MM.1S (cell line): ENCODE results near the gene FSD1.

ENCODE experiments used
- DNase-seq: peaks from one replicate; pipeline ENCODE4 v3.0.0-alpha.2; 2015
- H2AFZ ChIP-seq: fragments of 300-600 bp; sonication (generic); 2 replicates; pipeline ENCODE4 v1.6.0; 2016; ENCODE audit warnings: antibody characterized with exemption, low read length
- H3F3A ChIP-seq: fragments of 300-600 bp; sonication (generic); 2 replicates; pipeline ENCODE4 v1.6.1; 2016; ENCODE audit warnings: mild to moderate bottlenecking, antibody characterized with exemption, low read length, moderate library complexity, mixed read lengths; ENCODE audit not compliant: insufficient read depth
- H3K27ac ChIP-seq: fragments of 300-600 bp; sonication (generic); 2 replicates; pipeline ENCODE4 v1.5.1; 2016; ENCODE audit warnings: mild to moderate bottlenecking, low read length
- H3K27me3 ChIP-seq: fragments of 300-600 bp; sonication (generic); replicated peaks from 2 replicates; pipeline ENCODE4 v1.6.0; 2016; ENCODE audit warnings: low read length; ENCODE audit not compliant: insufficient read depth
- H3K36me3 ChIP-seq: fragments of 300-600 bp; sonication (generic); replicated peaks from 2 replicates; pipeline ENCODE4 v1.6.1; 2016; ENCODE audit warnings: mild to moderate bottlenecking, low read length, mixed read lengths; ENCODE audit not compliant: insufficient read depth
- H3K4me1 ChIP-seq: fragments of 300-600 bp; sonication (generic); 2 replicates; pipeline ENCODE4 v1.6.1; 2016; ENCODE audit warnings: low read length, mixed read lengths
- H3K4me2 ChIP-seq: fragments of 300-600 bp; sonication (generic); 2 replicates; pipeline ENCODE4 v1.6.0; 2016; ENCODE audit warnings: low read depth, low read length
- H3K4me3 ChIP-seq: fragments of 300-600 bp; sonication (generic); 2 replicates; pipeline ENCODE4 v1.5.1; 2016; ENCODE audit warnings: low read length, mixed read lengths
- H3K79me2 ChIP-seq: fragments of 300-600 bp; sonication (generic); 2 replicates; pipeline ENCODE4 v1.6.1; 2016; ENCODE audit warnings: mixed run types, low read length, mixed read lengths
- H3K9ac ChIP-seq: fragments of 300-600 bp; sonication (generic); 2 replicates; pipeline ENCODE4 v1.6.1; 2016; ENCODE audit warnings: low read length, mixed read lengths
- H3K9me2 ChIP-seq: fragments of 300-600 bp; sonication (generic); replicated peaks from 2 replicates; pipeline ENCODE4 v1.6.1; 2016; ENCODE audit warnings: mild to moderate bottlenecking, low read length, mixed read lengths; ENCODE audit not compliant: insufficient read depth
- H3K9me3 ChIP-seq: fragments of 300-600 bp; sonication (generic); replicated peaks from 2 replicates; pipeline ENCODE4 v1.6.1; 2016; ENCODE audit warnings: mild to moderate bottlenecking, low read length, mixed read lengths; ENCODE audit not compliant: insufficient read depth
- H4K20me1 ChIP-seq: fragments of 300-600 bp; sonication (generic); 2 replicates; pipeline ENCODE4 v1.6.1; 2016; ENCODE audit warnings: mild to moderate bottlenecking, low read length, moderate library complexity, mixed read lengths; ENCODE audit not compliant: insufficient read depth
- CTCF ChIP-seq: fragments of 300-600 bp; sonication (generic); IDR thresholded peaks from 2 replicates; pipeline ENCODE4 v1.5.1; 2016; ENCODE audit warnings: antibody characterized with exemption, low read length, mixed read lengths
- EZH2 ChIP-seq: fragments of 300-600 bp; sonication (generic); optimal IDR thresholded peaks from 2 replicates; pipeline ENCODE3; 2017; ENCODE audit warnings: low read depth, mild to moderate bottlenecking, antibody characterized with exemption, low read length, mixed read lengths
- EZH2phosphoT487 ChIP-seq: fragments of 300-600 bp; sonication (generic); IDR thresholded peaks from 2 replicates; pipeline ENCODE4 v1.6.1; 2018; ENCODE audit warnings: antibody characterized with exemption, low read length

FSD1 gene

DNA sequence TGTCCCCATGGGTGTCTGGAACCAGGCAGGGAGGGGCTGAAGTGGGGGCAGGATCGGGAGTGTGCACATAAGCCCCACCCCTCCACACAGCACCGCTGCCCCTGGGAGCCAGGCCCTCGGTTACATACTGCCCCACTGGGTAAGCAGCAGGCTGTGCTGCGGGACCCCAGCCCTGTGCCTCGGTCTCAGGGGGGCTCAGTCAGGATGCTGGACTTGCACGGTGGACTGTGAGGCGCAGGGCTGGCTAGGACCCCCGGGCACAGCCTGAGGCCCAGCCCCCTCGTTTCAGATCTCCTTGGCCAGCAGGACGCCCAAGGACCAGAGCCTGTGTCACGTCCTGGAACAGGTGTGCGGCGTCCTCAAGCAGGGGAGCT, 55.2 kb downstream of the FSD1 start:
- Histone ChIP-seq H3K36me3 (0 out of 2 replicates have a peak, but pooled peaks cover 4% of the 10 kb centered on the region), H3K9me2 (no peaks in the 10 kb centered on the region), H2AFZ (no peak overlapping the region), H3K79me2 (no peaks in the 10 kb centered on the region), H3K27me3 (no peaks in the 10 kb centered on the region), H3F3A (no peaks in the 10 kb centered on the region; the same call in 1 of the 2 replicates), H3K4me3 (no peak overlapping the region), H3K27ac (no peak overlapping the region), H4K20me1 (no peaks in the 10 kb centered on the region), H3K4me1 (no peaks in the 10 kb centered on the region), H3K4me2 (no peak overlapping the region), H3K9me3 (no peaks in the 10 kb centered on the region), H3K9ac (no peak overlapping the region)
- DNase-seq, result no peak
- TF ChIP-seq CTCF (no peak), EZH2phosphoT487 (no peak), EZH2 (no peak)

DNA sequence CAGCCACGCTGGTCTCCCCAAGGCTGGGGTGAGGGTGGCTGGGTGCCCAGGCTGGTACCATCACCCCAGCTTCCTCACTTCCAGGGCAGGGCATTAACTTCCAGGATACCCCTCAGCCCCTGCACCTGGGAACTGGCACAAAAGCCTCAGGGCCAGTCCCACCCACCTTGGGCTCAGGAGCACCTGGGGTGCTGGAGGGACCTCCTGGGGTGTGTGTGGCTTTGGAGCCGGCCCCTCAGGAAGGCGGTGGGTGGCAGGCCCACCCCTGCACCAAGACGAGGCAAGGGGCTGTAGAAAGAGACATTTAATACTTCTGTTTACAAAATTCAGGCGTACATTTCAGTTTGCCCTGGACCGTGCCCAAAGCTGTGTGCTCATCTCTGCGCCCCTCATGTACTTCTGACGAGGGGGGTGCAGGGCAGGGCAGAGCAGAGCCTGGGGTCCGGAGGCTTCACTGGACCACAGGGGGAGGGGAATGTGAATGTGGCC, 55.7 kb downstream of the FSD1 start:
- no peak overlapping the region for H3K27ac ChIP-seq
- no peaks in the 10 kb centered on the region for H3K27me3 ChIP-seq
- no peak overlapping the region for H3K4me3 ChIP-seq
- H2AFZ ChIP-seq, result no peak overlapping the region
- DNase-seq, result no peak
- no peaks in the 10 kb centered on the region for H3K9me2 ChIP-seq
- H3K79me2 ChIP-seq, result no peaks in the 10 kb centered on the region
- no peak overlapping the region for H3K4me2 ChIP-seq
- H3K4me1 ChIP-seq, result no peaks in the 10 kb centered on the region
- no peaks in the 10 kb centered on the region for H3K9me3 ChIP-seq
- 0 out of 2 replicates have a peak, but pooled peaks cover 4% of the 10 kb centered on the region for H3K36me3 ChIP-seq
- TF ChIP-seq EZH2phosphoT487 (no peak), CTCF (no peak), EZH2 (no peak)
- no peak overlapping the region for H3K9ac ChIP-seq
- H4K20me1 ChIP-seq, result no peaks in the 10 kb centered on the region
- H3F3A ChIP-seq, result no peaks in the 10 kb centered on the region; the same call in 1 of the 2 replicates

DNA sequence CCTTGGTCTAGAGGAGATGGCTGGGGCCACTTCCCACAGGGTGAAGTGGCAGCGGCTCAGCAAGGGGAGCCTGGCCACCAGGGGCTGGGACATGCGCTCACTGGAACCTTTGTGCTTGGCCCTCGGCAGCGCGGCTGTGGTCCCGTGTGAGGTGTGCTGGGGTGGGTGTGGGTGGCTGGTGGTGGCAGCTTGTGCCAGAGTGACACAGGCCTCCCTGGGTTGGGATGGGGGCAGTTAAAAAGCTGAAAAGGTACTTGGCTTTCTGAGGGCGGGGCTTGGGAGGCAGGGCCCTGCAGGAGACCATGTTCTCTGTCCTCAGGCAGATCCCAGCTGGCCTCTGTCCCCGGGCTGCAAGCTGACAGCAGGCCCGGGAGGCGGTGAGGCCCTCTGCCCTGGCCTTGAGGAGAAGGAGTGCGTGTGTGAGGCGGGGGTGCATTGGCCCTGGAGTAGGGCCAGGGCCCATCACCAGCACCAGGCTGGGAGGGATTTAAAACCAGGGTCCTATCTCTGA, 56.3 kb downstream of the FSD1 start:
- H3K4me1 ChIP-seq, result no peaks in the 10 kb centered on the region
- TF ChIP-seq CTCF, result no peak
- TF ChIP-seq EZH2, result no peak
- no peak for TF ChIP-seq EZH2phosphoT487
- H3K9me3 ChIP-seq, result no peaks in the 10 kb centered on the region
- H3K36me3 ChIP-seq, result 0 out of 2 replicates have a peak, but pooled peaks cover 4% of the 10 kb centered on the region
- H3K9me2 ChIP-seq, result no peaks in the 10 kb centered on the region
- H3K9ac ChIP-seq, result no peak overlapping the region
- no peaks in the 10 kb centered on the region for H3K79me2 ChIP-seq
- no peak overlapping the region for H2AFZ ChIP-seq
- H3K27me3 ChIP-seq, result no peaks in the 10 kb centered on the region
- no peak overlapping the region for H3K4me3 ChIP-seq
- no peak overlapping the region for H3K4me2 ChIP-seq
- DNase-seq, result no peak
- no peaks in the 10 kb centered on the region; the same call in 1 of the 2 replicates for H3F3A ChIP-seq
- no peak overlapping the region for H3K27ac ChIP-seq
- H4K20me1 ChIP-seq, result no peaks in the 10 kb centered on the region
